NT2/D1 (cell line): Measurements from ENCODE around the gene NOTCH1.
A peak's percentile ranks its signal among the peaks of the same experiment; 100 is the strongest.

Experiments
- SUZ12 ChIP-seq: IDR thresholded peaks from 2 replicates; pipeline ENCODE4 v1.6.1; 2011; ENCODE audit not compliant: insufficient read length, insufficient read depth; ENCODE audit errors: extremely low read depth
- YY1 ChIP-seq: IDR thresholded peaks from 2 replicates; pipeline ENCODE4 v1.6.1; 2011; ENCODE audit not compliant: insufficient read length, insufficient read depth
- ZNF274 ChIP-seq: IDR thresholded peaks from 2 replicates; pipeline ENCODE4 v1.6.1; 2011; ENCODE audit warnings: mild to moderate bottlenecking, low read depth, low read length

DNA sequence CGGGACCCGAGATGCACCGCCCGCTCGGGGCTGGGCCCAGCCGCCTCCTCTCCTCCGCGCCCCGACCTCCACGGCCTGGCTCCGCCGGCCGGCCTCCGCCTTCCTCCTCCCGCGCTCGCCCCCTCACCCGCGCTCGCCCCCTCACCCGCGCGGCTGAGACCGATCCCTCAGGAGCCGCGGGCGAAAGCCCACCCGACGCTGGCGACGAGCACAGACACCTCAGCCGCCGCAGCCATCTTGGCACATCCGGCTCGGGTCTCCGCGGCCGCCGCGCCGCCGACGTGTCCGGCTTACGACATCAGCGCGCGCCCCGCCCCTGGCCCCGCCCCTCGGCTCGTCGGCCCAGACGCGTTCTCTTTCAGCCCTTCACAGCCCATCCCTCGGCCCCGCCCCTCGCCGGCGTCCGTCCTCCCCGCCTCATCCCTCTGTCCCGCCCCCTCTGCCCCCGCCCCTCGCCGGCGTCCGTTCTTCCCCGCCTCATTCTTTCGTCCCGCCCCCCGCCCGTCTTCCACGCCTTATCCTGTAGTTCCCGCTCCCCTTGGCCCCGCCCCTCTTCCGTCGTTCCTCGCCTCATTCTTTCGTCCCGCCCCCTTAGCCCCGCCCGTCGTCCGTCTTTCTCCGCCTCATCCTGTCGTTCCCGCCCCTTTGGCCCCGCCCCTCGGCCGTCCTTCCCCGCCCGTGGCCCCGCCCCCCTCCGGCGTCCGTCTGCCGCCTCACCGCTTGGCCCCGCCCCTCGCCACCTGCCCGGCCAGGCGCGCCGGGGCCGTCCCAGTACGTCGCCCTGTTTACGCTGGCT lies 62.9 kb downstream of the NOTCH1 start, which contains the start of gene SEC16A:
- TF ChIP-seq ZNF274 (no peak), SUZ12 (no peak), YY1 (peak; percentile 67)
